ENCODE measurements around the gene FAM200A. TPM values are rescaled to one million over a fixed set of nuclear protein-coding genes. Genes with fewer than 3 reads are reported as not detected.

The FAM200A gene
- total and polyA plus RNA-seq, 2 of the 13 experiments (the other 11 are each of a cell fraction or from before 2014, with no cell fraction given), result 4.7 to 6.3 TPM

DNA sequence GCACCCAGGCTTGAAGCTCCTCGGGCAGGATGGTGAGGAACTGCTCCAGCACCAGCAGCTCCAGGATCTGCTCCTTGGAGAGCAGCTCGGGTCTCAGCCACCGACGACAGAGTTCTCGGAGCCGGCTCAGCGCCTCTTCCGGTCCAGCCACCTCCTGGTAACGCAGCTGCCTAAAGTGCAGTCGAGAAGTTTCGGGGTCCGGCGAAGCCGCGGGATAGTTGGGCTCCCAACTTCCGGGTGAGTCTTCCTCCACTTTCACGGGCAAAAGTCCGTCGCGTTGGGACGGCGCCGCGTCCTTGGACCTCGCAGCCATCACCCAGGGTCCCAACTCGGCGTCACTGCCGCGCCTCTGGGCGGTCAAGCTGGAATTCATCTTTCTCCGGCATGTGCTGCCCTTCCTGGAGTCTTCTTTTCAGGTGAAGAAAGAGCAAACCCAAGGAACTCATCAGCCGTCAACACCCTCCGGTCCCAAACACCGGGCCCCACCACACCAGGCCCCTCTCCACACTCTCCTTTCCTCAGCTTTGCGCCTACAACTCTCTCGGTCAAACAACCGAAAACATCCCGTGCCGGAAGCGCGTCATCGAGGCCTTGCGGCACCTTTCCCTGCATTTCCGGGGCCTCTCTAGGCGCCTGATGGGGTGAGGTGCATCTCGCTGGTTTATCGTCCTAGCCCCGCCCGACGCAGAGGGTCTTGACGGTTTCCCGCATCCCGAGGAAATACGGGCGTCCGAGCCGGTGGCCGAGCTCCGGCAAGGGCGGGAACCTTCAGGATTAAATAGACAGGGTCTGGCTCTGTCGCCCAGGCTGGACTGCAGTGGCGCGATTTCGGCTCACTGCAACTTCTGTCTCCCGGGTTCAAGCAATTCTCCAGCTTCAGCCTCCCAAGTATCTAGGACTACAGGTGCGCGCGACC, 51.9 kb downstream of the FAM200A start, which contains the start of gene ZNF394 (continued):
- TF ChIP-seq SRSF1 (optimal IDR thresholded peaks at IDR 0.05; ENCODE audit: low read depth, low read length), result peak; percentile 56
- TF ChIP-seq, protein P1, sequence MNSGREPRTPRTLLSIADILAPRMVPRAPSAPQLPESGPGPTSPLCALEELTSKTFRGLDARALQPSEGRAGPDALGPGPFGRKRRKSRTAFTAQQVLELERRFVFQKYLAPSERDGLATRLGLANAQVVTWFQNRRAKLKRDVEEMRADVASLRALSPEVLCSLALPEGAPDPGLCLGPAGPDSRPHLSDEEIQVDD (CRISPR knock-in tag; IDR thresholded peaks at IDR 0.05; ENCODE audit: borderline replicate concordance), result no peak
- no peak for TF ChIP-seq ZNF781 (CRISPR knock-in tag; IDR thresholded peaks at IDR 0.05; ENCODE audit: borderline replicate concordance, not compliant biosample characterization)
- peak; percentile 68; the same call in 1 of the 2 replicates for TF ChIP-seq ZFP90 (CRISPR knock-in tag; IDR thresholded peaks at IDR 0.05; ENCODE audit: borderline replicate concordance)
- no peak for TF ChIP-seq ZNF660 (CRISPR knock-in tag; IDR thresholded peaks at IDR 0.05; ENCODE audit: borderline replicate concordance, low read depth)
- TF ChIP-seq, protein P2, sequence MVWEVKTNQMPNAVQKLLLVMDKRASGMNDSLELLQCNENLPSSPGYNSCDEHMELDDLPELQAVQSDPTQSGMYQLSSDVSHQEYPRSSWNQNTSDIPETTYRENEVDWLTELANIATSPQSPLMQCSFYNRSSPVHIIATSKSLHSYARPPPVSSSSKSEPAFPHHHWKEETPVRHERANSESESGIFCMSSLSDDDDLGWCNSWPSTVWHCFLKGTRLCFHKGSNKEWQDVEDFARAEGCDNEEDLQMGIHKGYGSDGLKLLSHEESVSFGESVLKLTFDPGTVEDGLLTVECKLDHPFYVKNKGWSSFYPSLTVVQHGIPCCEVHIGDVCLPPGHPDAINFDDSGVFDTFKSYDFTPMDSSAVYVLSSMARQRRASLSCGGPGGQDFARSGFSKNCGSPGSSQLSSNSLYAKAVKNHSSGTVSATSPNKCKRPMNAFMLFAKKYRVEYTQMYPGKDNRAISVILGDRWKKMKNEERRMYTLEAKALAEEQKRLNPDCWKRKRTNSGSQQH (CRISPR knock-in tag; IDR thresholded peaks at IDR 0.05; ENCODE audit: low read depth), result peak; percentile 65; the same call in 1 of the 2 replicates
- TF ChIP-seq, protein P3, sequence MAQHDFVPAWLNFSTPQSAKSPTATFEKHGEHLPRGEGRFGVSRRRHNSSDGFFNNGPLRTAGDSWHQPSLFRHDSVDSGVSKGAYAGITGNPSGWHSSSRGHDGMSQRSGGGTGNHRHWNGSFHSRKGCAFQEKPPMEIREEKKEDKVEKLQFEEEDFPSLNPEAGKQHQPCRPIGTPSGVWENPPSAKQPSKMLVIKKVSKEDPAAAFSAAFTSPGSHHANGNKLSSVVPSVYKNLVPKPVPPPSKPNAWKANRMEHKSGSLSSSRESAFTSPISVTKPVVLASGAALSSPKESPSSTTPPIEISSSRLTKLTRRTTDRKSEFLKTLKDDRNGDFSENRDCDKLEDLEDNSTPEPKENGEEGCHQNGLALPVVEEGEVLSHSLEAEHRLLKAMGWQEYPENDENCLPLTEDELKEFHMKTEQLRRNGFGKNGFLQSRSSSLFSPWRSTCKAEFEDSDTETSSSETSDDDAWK (CRISPR knock-in tag; IDR thresholded peaks at IDR 0.05), result no peak
- no peak for TF ChIP-seq SCMH1 (CRISPR knock-in tag; IDR thresholded peaks at IDR 0.05; ENCODE audit: borderline replicate concordance)
- TF ChIP-seq, protein P4, sequence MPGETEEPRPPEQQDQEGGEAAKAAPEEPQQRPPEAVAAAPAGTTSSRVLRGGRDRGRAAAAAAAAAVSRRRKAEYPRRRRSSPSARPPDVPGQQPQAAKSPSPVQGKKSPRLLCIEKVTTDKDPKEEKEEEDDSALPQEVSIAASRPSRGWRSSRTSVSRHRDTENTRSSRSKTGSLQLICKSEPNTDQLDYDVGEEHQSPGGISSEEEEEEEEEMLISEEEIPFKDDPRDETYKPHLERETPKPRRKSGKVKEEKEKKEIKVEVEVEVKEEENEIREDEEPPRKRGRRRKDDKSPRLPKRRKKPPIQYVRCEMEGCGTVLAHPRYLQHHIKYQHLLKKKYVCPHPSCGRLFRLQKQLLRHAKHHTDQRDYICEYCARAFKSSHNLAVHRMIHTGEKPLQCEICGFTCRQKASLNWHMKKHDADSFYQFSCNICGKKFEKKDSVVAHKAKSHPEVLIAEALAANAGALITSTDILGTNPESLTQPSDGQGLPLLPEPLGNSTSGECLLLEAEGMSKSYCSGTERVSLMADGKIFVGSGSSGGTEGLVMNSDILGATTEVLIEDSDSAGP (CRISPR knock-in tag; IDR thresholded peaks at IDR 0.05; ENCODE audit: borderline replicate concordance), result peak; percentile 92
- TF ChIP-seq MEIS1 (CRISPR knock-in tag; IDR thresholded peaks at IDR 0.05; ENCODE audit: borderline replicate concordance), result peak; percentile 25; the same call in 1 of the 2 replicates
- TF ChIP-seq IKZF4 (CRISPR knock-in tag; IDR thresholded peaks at IDR 0.05; ENCODE audit: borderline replicate concordance, low read depth, not compliant biosample characterization), result peak; percentile 34
- 0 out of 2 replicates have a peak, but pooled peaks have one; percentile 59 for TF ChIP-seq ZSCAN31 (CRISPR knock-in tag; IDR thresholded peaks at IDR 0.05; ENCODE audit: low read depth)
- peak; percentile 70; the same call in 1 of the 2 replicates for TF ChIP-seq CCDC6 (CRISPR knock-in tag; IDR thresholded peaks at IDR 0.05)
- TF ChIP-seq ZNF737 (CRISPR knock-in tag; IDR thresholded peaks at IDR 0.05; ENCODE audit: borderline replicate concordance), result no peak
- no peak for TF ChIP-seq SMC3 (IDR thresholded peaks at IDR 0.05; ENCODE audit: low read length)
- TF ChIP-seq POLR2AphosphoS2 (IDR thresholded peaks at IDR 0.05; ENCODE audit: low read depth, low read length), result no peak
- TF ChIP-seq POLR2AphosphoS5 (IDR thresholded peaks at IDR 0.05; ENCODE audit: low read depth, low read length), result peak; percentile 91
- TF ChIP-seq ELF3 (CRISPR knock-in tag; IDR thresholded peaks at IDR 0.05), result peak; percentile 68
- TF ChIP-seq CBFB (CRISPR knock-in tag; IDR thresholded peaks at IDR 0.05), result peak; percentile 62; the same call in 1 of the 2 replicates
- peak; percentile 64; the same call in 1 of the 2 replicates for TF ChIP-seq ZNF598 (CRISPR knock-in tag; IDR thresholded peaks at IDR 0.05; ENCODE audit: borderline replicate concordance)

Measured in HepG2 (cell line).